Measurements from ENCODE around the gene SPEN.

The SPEN gene

DNA sequence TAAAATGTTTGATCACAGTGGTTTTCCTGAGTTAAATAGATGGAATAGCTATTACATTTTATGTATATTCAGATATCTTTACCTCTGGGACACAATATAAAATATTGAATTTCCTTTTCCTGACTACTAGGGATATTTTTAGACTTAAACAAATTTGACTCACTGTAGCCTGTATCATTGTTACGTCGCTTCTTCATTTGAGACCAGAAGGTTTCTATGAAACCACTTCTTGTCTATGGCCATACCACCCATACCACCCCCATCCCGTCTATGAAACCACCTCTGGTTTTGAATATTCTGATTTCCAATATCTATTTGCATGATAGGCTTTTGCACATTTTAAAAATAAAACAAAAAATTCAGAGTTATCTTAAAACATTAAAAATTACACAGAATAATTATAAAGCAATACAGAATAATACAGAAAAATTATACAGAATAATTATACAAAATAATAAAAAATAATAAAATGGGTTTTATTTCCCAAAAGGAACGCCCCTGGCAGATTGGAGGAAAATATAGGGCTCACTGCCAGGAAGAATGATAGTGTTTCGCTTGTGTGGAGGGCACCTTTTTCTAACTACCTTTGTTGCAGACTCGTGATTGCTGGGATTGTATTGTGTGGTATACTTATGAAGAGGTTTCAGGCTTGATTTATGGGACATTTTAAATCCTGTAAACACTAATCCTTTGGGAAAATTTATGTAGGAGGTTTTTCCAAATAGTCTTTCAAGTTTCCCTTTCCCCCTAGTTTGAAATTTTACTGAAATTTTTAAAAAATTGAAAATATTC is 4.7 kb downstream of the SPEN start:
- no peak for DNase-seq (ENCODE audit: low read depth in 2 of 2)

- DNase-seq (ENCODE audit: low read depth in 2 of 2): no peak
Measured at GRCh38 chr1:15852828-15853302, 5.4 kb downstream of the SPEN start.

- no peak for DNase-seq (ENCODE audit: low read depth in 2 of 2)
Measured at GRCh38 chr1:15856888-15857287, 9.4 kb downstream of the SPEN start.

- no peak for DNase-seq (ENCODE audit: low read depth in 2 of 2)
Measured at GRCh38 chr1:15858069-15858670, 10.7 kb downstream of the SPEN start.

DNA sequence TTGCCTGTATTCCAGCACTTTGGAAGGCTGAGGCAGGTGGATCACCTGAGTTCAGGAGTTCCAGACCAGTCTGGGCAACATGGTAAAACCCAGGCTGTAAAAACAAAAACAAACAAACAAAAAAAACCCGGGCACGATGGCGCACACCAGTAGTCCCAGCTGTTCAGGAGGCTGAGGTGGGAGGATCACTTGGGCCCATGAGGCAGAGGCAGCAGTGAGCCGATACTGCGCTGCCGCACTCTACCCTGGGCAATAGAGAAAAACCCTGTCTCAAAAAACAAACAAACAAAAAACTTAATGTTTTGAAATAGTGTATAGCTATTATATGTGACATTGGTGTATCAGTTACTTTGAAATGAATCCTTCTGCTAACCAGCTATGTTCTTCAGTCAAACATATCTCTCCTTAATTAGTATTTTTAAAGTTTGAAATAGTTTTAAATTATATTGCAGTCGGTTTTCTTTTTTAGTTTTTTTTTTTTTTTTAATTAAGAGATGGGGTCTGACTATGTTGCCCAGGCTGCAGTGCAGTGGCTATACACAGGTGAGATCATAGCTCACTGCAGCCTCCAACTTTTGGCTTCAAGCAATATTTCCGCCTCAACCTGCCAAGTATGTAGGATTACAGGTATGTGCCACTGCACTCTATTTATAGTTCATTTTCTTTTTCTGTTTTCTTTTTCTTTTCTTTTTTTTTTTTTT is 11.3 kb downstream of the SPEN start:
- no peak for DNase-seq (ENCODE audit: low read depth in 2 of 2)

DNA sequence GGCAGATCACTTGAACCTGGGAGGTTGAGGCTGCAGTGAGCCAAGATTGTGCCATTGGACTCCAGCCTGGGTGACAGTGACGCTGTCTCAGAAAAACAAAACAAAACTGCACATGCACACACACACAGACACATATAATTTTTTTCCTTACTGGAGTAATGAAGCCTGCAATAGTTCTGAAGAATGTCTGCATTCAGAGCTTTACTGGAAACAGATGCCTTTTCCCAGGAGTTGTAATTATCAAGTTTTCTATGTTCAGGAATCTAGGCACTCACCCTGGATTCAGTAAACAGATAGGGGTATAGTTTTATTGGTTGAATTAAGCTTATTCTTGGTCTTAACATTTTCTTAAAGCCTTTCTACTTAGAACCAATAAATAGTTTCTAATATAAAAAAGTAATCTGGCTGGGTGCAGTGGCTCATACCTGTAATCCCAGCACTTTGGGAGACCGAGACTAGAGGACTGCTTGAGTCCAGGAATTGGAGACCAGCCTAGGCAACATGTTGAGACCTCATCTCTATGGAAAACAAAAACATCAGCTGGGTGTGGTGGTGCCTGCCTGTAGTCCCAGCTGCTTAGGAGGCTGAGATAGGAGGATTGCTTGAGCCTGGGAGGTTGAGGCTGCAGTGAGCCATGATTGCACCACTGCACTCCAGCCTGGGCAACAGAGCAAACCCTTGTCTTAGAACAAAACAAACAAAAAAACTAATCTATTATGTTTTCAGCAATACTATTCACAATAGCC is 15.8 kb downstream of the SPEN start:
- no peak for DNase-seq (ENCODE audit: low read depth in 2 of 2)

DNA sequence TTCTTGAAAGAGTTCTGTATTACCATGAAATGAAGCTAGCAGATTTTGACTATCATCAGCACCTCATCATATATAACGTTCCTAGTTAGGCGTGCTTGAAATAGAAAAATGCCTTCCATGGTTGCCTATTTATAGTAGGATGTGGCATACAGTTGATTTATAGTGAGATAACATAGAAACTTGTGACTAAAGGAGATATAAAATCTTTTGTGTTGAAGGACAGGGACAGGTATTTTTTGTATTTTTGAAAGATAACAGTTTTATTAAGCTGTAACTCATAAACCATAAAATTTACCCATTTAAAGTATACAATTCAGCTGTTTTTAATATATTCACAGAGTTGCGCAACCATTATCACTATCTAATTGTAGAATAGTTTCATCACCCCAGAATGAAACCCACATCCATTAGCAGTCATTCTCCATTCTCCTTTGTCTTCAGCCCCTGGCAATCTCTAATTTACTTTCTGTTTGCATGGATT is 19.3 kb downstream of the SPEN start:
- DNase-seq (ENCODE audit: low read depth in 2 of 2): peak in 1 of 2 experiments; percentile 42

- no peak for DNase-seq (ENCODE audit: low read depth in 2 of 2)
Measured at GRCh38 chr1:15867288-15867687, 19.8 kb downstream of the SPEN start.

- DNase-seq (ENCODE audit: low read depth in 2 of 2): no peak
Measured at GRCh38 chr1:15869413-15869812, 21.9 kb downstream of the SPEN start.

DNA sequence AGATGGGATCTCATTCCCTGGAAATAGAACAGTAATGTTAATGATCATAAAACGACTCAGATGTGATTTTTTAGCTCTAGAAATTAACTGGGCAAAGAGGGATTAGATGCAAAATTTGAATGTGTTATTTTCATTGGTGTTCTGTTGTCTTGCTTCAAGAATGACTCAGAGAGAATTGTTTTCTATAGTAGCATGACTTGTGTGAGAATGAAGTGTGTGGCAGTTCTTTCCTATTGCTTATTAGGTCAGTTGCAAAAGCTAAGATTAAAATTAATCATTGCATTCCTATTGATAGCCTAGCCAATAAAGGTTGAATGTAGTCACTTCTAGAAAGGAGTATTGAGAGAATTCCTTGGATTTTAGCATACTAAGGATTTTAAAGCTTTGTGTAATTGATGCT is 22.9 kb downstream of the SPEN start:
- no peak for DNase-seq (ENCODE audit: low read depth in 2 of 2)

- DNase-seq (ENCODE audit: low read depth in 2 of 2): no peak
Measured at GRCh38 chr1:15874471-15874870, 27.0 kb downstream of the SPEN start.

GRCh38 chr1:15876357-15877055 is 29.0 kb downstream of the SPEN start:
- DNase-seq (ENCODE audit: low read depth in 2 of 2): no peak

- no peak for DNase-seq (ENCODE audit: low read depth in 2 of 2)
Measured at GRCh38 chr1:15881961-15882360, 34.5 kb downstream of the SPEN start.

DNA sequence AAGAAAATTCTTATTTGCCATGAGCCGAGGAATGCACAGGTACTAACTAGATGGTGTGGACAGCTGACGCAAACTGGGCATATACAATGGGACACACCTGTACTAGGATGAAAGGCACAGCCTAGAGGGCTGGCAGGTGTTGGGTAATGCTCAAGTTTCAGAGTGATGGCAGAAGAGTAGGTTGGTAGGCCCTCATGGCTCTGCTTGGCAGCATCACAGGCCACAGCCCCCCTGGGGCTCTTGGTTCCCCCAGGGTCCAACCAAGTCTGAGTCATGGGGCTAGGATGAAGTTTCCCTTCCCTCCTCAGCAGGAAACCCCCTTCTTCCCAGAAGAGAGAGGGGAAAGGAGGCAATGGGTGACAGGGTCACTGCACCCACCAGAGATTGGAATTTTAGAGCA is 35.2 kb downstream of the SPEN start:
- no peak for DNase-seq (ENCODE audit: low read depth in 2 of 2)

- no peak for DNase-seq (ENCODE audit: low read depth in 2 of 2)
Measured at GRCh38 chr1:15883326-15883725, 35.8 kb downstream of the SPEN start.

- no peak for DNase-seq (ENCODE audit: low read depth in 2 of 2)
Measured at GRCh38 chr1:15884477-15884876, 37.0 kb downstream of the SPEN start.

- DNase-seq (ENCODE audit: low read depth in 2 of 2): no peak
Measured at GRCh38 chr1:15885269-15885668, 37.8 kb downstream of the SPEN start.

- peak; percentile 87 for DNase-seq (ENCODE audit: low read depth in 2 of 2)
Measured at GRCh38 chr1:15885701-15886610, 38.4 kb downstream of the SPEN start.

DNA sequence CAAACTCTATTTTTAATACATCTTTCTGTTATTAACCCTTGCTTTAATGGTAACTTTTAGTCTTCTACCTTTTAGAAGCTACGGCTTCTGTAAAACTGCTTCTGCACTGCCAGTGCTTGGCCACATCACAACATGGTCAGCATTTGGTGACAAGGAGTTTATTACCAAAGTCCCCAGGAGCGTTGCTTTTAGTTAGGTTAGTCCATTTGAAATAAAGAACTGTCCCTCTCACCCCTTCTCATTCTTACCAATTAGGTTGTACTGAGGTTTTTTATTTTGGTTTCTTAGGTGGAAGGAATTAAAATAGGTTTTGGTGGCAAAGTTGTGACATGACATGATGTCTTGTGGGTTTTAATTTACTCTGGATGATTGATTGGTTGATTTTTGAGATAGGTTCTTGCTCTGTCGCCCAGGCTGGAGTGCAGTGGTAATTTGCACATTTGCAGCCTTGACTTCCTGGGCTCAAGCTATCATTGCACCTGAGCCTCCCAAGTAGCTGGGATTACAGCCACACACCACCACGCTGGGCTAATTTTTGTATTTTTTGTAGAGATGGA is 39.2 kb downstream of the SPEN start:
- no peak for DNase-seq (ENCODE audit: low read depth in 2 of 2)
